ENCODE data around the gene SKP2. TPM values are rescaled to one million over a fixed set of nuclear protein-coding genes. Genes with fewer than 3 reads are reported as not detected.
A peak's percentile ranks its signal among the peaks of the same experiment; 100 is the strongest.

The SKP2 gene
- total RNA-seq, 2 donors from 2014 or later, result 25.3 to 36.8 TPM

- Mint-ChIP-seq H3K27me3 (ENCODE audit: low read depth) (no peaks in the 10 kb centered on the region), H3K4me1 (ENCODE audit: low read depth) (peaks cover 17% of the 10 kb centered on the region), H3K36me3 (ENCODE audit: insufficient read depth in 2 of 2) (peaks cover 11 to 35% of the 10 kb centered on the region in 2 donors), H3K9me3 (no peaks in the 10 kb centered on the region), H3K4me3 (no peak overlapping the region), H3K27ac (no peak overlapping the region)
- ATAC-seq (replicated peaks in 1 of 2) (no peak), DNase-seq (no peak)
These were observed 11.0 kb downstream of the SKP2 start for GRCh38 chr5:36162810-36163486.

- DNase-seq, result no peak
- H3K4me1 Mint-ChIP-seq (ENCODE audit: low read depth), result peaks cover 12% of the 10 kb centered on the region
- no peaks in the 10 kb centered on the region for H3K9me3 Mint-ChIP-seq
- no peaks in the 10 kb centered on the region for H3K27me3 Mint-ChIP-seq (ENCODE audit: low read depth)
- peaks cover 11 to 43% of the 10 kb centered on the region in 2 donors for H3K36me3 Mint-ChIP-seq (ENCODE audit: insufficient read depth in 2 of 2)
- peak overlapping the region; percentile 45 for H3K27ac Mint-ChIP-seq
- H3K4me3 Mint-ChIP-seq, result no peak overlapping the region
- ATAC-seq (replicated peaks in 1 of 2), result no peak
These were observed 12.6 kb downstream of the SKP2 start for GRCh38 chr5:36164461-36164860.

GRCh38 chr5:36168737-36169136, 16.8 kb downstream of the SKP2 start:
- Mint-ChIP-seq H3K27ac (no peak overlapping the region), H3K4me1 (ENCODE audit: low read depth) (no peaks in the 10 kb centered on the region), H3K4me3 (no peak overlapping the region), H3K36me3 (ENCODE audit: insufficient read depth in 2 of 2) (peaks cover 4 to 27% of the 10 kb centered on the region in 2 donors), H3K27me3 (ENCODE audit: low read depth) (no peaks in the 10 kb centered on the region), H3K9me3 (no peaks in the 10 kb centered on the region)
- ATAC-seq (replicated peaks in 1 of 2) (no peak), DNase-seq (no peak)

- DNase-seq (no peak), ATAC-seq (replicated peaks in 1 of 2) (no peak)
- H3K27me3 Mint-ChIP-seq (ENCODE audit: low read depth), result no peaks in the 10 kb centered on the region
- no peaks in the 10 kb centered on the region for H3K9me3 Mint-ChIP-seq
- H3K4me3 Mint-ChIP-seq, result no peak overlapping the region
- no peaks in the 10 kb centered on the region for H3K4me1 Mint-ChIP-seq (ENCODE audit: low read depth)
- peaks cover 9 to 36% of the 10 kb centered on the region in 2 donors for H3K36me3 Mint-ChIP-seq (ENCODE audit: insufficient read depth in 2 of 2)
- H3K27ac Mint-ChIP-seq, result peak overlapping the region; percentile 66
These were observed 19.0 kb downstream of the SKP2 start for GRCh38 chr5:36170832-36171424.

GRCh38 chr5:36172599-36172998, 20.7 kb downstream of the SKP2 start:
- DNase-seq (no peak), ATAC-seq (replicated peaks in 1 of 2) (no peak)
- no peaks in the 10 kb centered on the region for H3K27me3 Mint-ChIP-seq (ENCODE audit: low read depth)
- H3K9me3 Mint-ChIP-seq, result no peaks in the 10 kb centered on the region
- no peaks in the 10 kb centered on the region for H3K4me1 Mint-ChIP-seq (ENCODE audit: low read depth)
- H3K4me3 Mint-ChIP-seq, result no peak overlapping the region
- peaks cover 6 to 26% of the 10 kb centered on the region in 2 donors for H3K36me3 Mint-ChIP-seq (ENCODE audit: insufficient read depth in 2 of 2)
- no peak overlapping the region for H3K27ac Mint-ChIP-seq

GRCh38 chr5:36173426-36173825, 21.5 kb downstream of the SKP2 start:
- H3K36me3 Mint-ChIP-seq (ENCODE audit: insufficient read depth in 2 of 2), result peaks cover 4 to 19% of the 10 kb centered on the region in 2 donors
- no peaks in the 10 kb centered on the region for H3K9me3 Mint-ChIP-seq
- H3K27ac Mint-ChIP-seq, result peak overlapping the region; percentile 77
- DNase-seq (no peak), ATAC-seq (replicated peaks in 1 of 2) (no peak)
- no peak overlapping the region for H3K4me3 Mint-ChIP-seq
- H3K4me1 Mint-ChIP-seq (ENCODE audit: low read depth), result no peaks in the 10 kb centered on the region
- no peaks in the 10 kb centered on the region for H3K27me3 Mint-ChIP-seq (ENCODE audit: low read depth)

GRCh38 chr5:36174119-36174518, 22.2 kb downstream of the SKP2 start:
- peak overlapping the region; percentile 45 for H3K27ac Mint-ChIP-seq
- H3K36me3 Mint-ChIP-seq (ENCODE audit: insufficient read depth in 2 of 2), result peaks cover 4 to 21% of the 10 kb centered on the region in 2 donors
- DNase-seq, result no peak
- no peak overlapping the region for H3K4me3 Mint-ChIP-seq
- no peaks in the 10 kb centered on the region for H3K27me3 Mint-ChIP-seq (ENCODE audit: low read depth)
- ATAC-seq (replicated peaks in 1 of 2), result no peak
- no peaks in the 10 kb centered on the region for H3K4me1 Mint-ChIP-seq (ENCODE audit: low read depth)
- no peaks in the 10 kb centered on the region for H3K9me3 Mint-ChIP-seq

- H3K27me3 Mint-ChIP-seq (ENCODE audit: low read depth), result no peaks in the 10 kb centered on the region
- no peaks in the 10 kb centered on the region for H3K4me1 Mint-ChIP-seq (ENCODE audit: low read depth)
- no peaks in the 10 kb centered on the region for H3K9me3 Mint-ChIP-seq
- peak overlapping the region; percentile 12 for H3K27ac Mint-ChIP-seq
- no peak for ATAC-seq (replicated peaks in 1 of 2)
- H3K4me3 Mint-ChIP-seq, result no peak overlapping the region
- H3K36me3 Mint-ChIP-seq (ENCODE audit: insufficient read depth in 2 of 2), result peaks cover 4 to 20% of the 10 kb centered on the region in 2 donors
- DNase-seq, result no peak
These were observed 23.1 kb downstream of the SKP2 start for GRCh38 chr5:36175043-36175442.

- Mint-ChIP-seq H3K9me3 (no peaks in the 10 kb centered on the region), H3K4me3 (no peak overlapping the region), H3K36me3 (ENCODE audit: insufficient read depth in 2 of 2) (peaks cover 4 to 28% of the 10 kb centered on the region in 2 donors), H3K27me3 (ENCODE audit: low read depth) (no peaks in the 10 kb centered on the region), H3K4me1 (ENCODE audit: low read depth) (no peaks in the 10 kb centered on the region), H3K27ac (peak overlapping the region; percentile 17)
- no peak for DNase-seq
- ATAC-seq (replicated peaks in 1 of 2), result no peak
These were observed 25.2 kb downstream of the SKP2 start for GRCh38 chr5:36177154-36177553.

- ATAC-seq (replicated peaks in 1 of 2), result no peak
- Mint-ChIP-seq H3K27ac (no peak overlapping the region), H3K4me1 (ENCODE audit: low read depth) (no peaks in the 10 kb centered on the region), H3K27me3 (ENCODE audit: low read depth) (no peaks in the 10 kb centered on the region), H3K4me3 (no peak overlapping the region), H3K36me3 (ENCODE audit: insufficient read depth in 2 of 2) (peaks cover 4 to 28% of the 10 kb centered on the region in 2 donors), H3K9me3 (no peaks in the 10 kb centered on the region)
- DNase-seq, result no peak
These were observed 26.0 kb downstream of the SKP2 start for GRCh38 chr5:36177715-36178523.

GRCh38 chr5:36178524-36178890, 26.6 kb downstream of the SKP2 start:
- no peak for ATAC-seq (replicated peaks in 1 of 2)
- Mint-ChIP-seq H3K27ac (peak overlapping the region; percentile 5), H3K9me3 (no peaks in the 10 kb centered on the region), H3K27me3 (ENCODE audit: low read depth) (no peaks in the 10 kb centered on the region), H3K36me3 (ENCODE audit: insufficient read depth in 2 of 2) (peaks cover 4 to 28% of the 10 kb centered on the region in 2 donors), H3K4me1 (ENCODE audit: low read depth) (no peaks in the 10 kb centered on the region), H3K4me3 (no peak overlapping the region)
- DNase-seq, result no peak

- ATAC-seq (replicated peaks in 1 of 2), result no peak
- Mint-ChIP-seq H3K4me1 (ENCODE audit: low read depth) (no peaks in the 10 kb centered on the region), H3K9me3 (no peaks in the 10 kb centered on the region), H3K4me3 (no peak overlapping the region), H3K36me3 (ENCODE audit: insufficient read depth in 2 of 2) (peaks cover 7 to 26% of the 10 kb centered on the region in 2 donors), H3K27me3 (ENCODE audit: low read depth) (no peaks in the 10 kb centered on the region), H3K27ac (peak overlapping the region; percentile 27)
- no peak for DNase-seq
These were observed 28.0 kb downstream of the SKP2 start for GRCh38 chr5:36179950-36180349.

- Mint-ChIP-seq H3K9me3 (peaks cover 0 to under 1% of the 10 kb centered on the region in 2 donors), H3K4me1 (ENCODE audit: low read depth) (no peaks in the 10 kb centered on the region)
These were observed 28.8 kb downstream of the SKP2 start for GRCh38 chr5:36180556-36181350.

More at GRCh38 chr5:36180556-36181350, 28.8 kb downstream of the SKP2 start:
- H3K4me3 Mint-ChIP-seq, result no peak overlapping the region
- peaks cover 5 to 28% of the 10 kb centered on the region in 2 donors for H3K36me3 Mint-ChIP-seq (ENCODE audit: insufficient read depth in 2 of 2)
- ATAC-seq (replicated peaks in 1 of 2), result no peak
- no peak for DNase-seq
- H3K27ac Mint-ChIP-seq, result no peak overlapping the region
- H3K27me3 Mint-ChIP-seq (ENCODE audit: low read depth), result no peaks in the 10 kb centered on the region
